ENCODE results near the gene CEACAM16. TPM values are rescaled to one million over a fixed set of nuclear protein-coding genes. Genes with fewer than 3 reads are reported as not detected.

The CEACAM16 gene
- total and polyA plus RNA-seq, 10 of the 15 experiments (the other 5 are each of a cell fraction or from before 2014, with no cell fraction given) = not detected

DNA sequence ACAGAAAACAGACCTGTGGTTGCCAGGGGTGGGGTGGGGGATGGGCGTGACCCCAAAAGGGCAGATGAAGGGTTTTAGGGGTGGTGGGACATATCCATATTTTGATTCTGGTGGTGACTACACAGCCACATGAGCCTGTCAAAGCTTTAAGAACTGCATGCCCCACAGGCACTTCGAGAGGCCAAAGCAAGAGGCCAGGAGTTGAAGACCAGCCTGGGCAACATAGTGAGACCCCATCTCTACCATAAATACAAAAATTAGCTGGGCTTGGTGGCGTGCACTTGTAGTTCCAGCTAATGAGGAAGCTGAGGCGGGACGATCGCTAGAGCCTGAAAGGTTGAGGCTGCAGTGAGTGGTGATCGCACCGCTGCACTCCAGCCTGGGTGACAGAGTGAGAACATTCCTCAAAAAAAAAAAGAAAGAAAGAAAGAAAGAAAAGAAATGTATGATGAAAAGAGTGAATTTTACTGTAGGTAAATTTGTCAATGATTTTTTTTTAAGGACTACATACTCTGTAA is 30.6 kb downstream of the CEACAM16 start:
- DNase-seq (ENCODE audit: low read depth, low spot score) (no peak), FAIRE-seq (no peak), ATAC-seq (no peak)
- ChIA-PET RAD21 (ENCODE audit: unreplicated experiment) (interaction anchor here (0.6 to 3.5 kb wide), 3 partner anchors 35 to 41 kb away, joined by 3 to 27 read pairs (median 4); no protein-coding TSS in a partner anchor), SMC1A (ENCODE audit: uncharacterized antibody, unreplicated experiment) (interaction anchor here (1.1 to 8.7 kb wide), 5 partner anchors 11 to 41 kb away, joined by 3 to 115 read pairs (median 14); partner anchors contain the start of gene BCL3), POLR2A (interaction anchor here (0.7 to 1.9 kb wide), 2 partner anchors 9 to 139 kb away, joined by 3 to 11 read pairs; no protein-coding TSS in a partner anchor), CTCF (interaction anchor here (2.2 to 16.8 kb wide), 3 partner anchors 11 to 39 kb away, joined by 6 to 513 read pairs (median 10); no protein-coding TSS in a partner anchor)
- Histone ChIP-seq H3K4me1 (ENCODE audit: control insufficient read depth, insufficient read depth, low read length) (peaks cover 8% of the 10 kb centered on the region), H4K20me1 (ENCODE audit: control insufficient read depth, insufficient read depth) (no peaks in the 10 kb centered on the region), H3K9ac (ENCODE audit: control insufficient read depth, insufficient read depth, low read length) (no peak overlapping the region), H3K27ac (ENCODE audit: control insufficient read depth, insufficient read depth) (no peak overlapping the region), H3K9me3 (replicated peaks; ENCODE audit: control insufficient read depth, insufficient read depth, low read length) (no peaks in the 10 kb centered on the region), H2AFZ (ENCODE audit: control insufficient read depth, low read depth, low read length) (no peak overlapping the region), H3K27me3 (replicated peaks in 1 of 2; ENCODE audit: control insufficient read depth in 2 of 2, insufficient read depth in 2 of 2, low read length in 1 of 2) (no peaks in the 10 kb centered on the region), H3K4me3 (no peak overlapping the region), H3K79me2 (ENCODE audit: control insufficient read depth, insufficient read depth, low read length) (no peaks in the 10 kb centered on the region), H3K36me3 (ENCODE audit: control insufficient read depth in 2 of 2, insufficient read depth in 2 of 2, low read length in 1 of 2) (no peaks in the 10 kb centered on the region), H3K4me2 (ENCODE audit: control insufficient read depth, insufficient read depth) (no peak overlapping the region)
- TF ChIP-seq, protein P1, sequence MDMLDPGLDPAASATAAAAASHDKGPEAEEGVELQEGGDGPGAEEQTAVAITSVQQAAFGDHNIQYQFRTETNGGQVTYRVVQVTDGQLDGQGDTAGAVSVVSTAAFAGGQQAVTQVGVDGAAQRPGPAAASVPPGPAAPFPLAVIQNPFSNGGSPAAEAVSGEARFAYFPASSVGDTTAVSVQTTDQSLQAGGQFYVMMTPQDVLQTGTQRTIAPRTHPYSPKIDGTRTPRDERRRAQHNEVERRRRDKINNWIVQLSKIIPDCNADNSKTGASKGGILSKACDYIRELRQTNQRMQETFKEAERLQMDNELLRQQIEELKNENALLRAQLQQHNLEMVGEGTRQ (IDR thresholded peaks at IDR 0.05; ENCODE audit: borderline replicate concordance, low read depth, low read length) = no peak
- TF ChIP-seq ZSCAN29 (IDR thresholded peaks at IDR 0.05) (no peak), SMAD1 (IDR thresholded peaks at IDR 0.05; ENCODE audit: low read depth, partially characterized antibody) (no peak), CREB1 (IDR thresholded peaks at IDR 0.05; ENCODE audit: low read depth) (no peak), YBX1 (IDR thresholded peaks at IDR 0.05) (no peak), SIN3A (IDR thresholded peaks at IDR 0.05; ENCODE audit: low read depth, low read length) (no peak)
- TF ChIP-seq, protein P2, sequence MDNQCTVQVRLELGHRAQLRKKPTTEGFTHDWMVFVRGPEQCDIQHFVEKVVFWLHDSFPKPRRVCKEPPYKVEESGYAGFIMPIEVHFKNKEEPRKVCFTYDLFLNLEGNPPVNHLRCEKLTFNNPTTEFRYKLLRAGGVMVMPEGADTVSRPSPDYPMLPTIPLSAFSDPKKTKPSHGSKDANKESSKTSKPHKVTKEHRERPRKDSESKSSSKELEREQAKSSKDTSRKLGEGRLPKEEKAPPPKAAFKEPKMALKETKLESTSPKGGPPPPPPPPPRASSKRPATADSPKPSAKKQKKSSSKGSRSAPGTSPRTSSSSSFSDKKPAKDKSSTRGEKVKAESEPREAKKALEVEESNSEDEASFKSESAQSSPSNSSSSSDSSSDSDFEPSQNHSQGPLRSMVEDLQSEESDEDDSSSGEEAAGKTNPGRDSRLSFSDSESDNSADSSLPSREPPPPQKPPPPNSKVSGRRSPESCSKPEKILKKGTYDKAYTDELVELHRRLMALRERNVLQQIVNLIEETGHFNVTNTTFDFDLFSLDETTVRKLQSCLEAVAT (IDR thresholded peaks at IDR 0.05) = no peak
- TF ChIP-seq, protein P3, sequence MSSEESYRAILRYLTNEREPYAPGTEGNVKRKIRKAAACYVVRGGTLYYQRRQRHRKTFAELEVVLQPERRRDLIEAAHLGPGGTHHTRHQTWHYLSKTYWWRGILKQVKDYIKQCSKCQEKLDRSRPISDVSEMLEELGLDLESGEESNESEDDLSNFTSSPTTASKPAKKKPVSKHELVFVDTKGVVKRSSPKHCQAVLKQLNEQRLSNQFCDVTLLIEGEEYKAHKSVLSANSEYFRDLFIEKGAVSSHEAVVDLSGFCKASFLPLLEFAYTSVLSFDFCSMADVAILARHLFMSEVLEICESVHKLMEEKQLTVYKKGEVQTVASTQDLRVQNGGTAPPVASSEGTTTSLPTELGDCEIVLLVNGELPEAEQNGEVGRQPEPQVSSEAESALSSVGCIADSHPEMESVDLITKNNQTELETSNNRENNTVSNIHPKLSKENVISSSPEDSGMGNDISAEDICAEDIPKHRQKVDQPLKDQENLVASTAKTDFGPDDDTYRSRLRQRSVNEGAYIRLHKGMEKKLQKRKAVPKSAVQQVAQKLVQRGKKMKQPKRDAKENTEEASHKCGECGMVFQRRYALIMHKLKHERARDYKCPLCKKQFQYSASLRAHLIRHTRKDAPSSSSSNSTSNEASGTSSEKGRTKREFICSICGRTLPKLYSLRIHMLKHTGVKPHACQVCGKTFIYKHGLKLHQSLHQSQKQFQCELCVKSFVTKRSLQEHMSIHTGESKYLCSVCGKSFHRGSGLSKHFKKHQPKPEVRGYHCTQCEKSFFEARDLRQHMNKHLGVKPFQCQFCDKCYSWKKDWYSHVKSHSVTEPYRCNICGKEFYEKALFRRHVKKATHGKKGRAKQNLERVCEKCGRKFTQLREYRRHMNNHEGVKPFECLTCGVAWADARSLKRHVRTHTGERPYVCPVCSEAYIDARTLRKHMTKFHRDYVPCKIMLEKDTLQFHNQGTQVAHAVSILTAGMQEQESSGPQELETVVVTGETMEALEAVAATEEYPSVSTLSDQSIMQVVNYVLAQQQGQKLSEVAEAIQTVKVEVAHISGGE (CRISPR knock-in tag; IDR thresholded peaks at IDR 0.05) = no peak
- TF ChIP-seq, protein P4, sequence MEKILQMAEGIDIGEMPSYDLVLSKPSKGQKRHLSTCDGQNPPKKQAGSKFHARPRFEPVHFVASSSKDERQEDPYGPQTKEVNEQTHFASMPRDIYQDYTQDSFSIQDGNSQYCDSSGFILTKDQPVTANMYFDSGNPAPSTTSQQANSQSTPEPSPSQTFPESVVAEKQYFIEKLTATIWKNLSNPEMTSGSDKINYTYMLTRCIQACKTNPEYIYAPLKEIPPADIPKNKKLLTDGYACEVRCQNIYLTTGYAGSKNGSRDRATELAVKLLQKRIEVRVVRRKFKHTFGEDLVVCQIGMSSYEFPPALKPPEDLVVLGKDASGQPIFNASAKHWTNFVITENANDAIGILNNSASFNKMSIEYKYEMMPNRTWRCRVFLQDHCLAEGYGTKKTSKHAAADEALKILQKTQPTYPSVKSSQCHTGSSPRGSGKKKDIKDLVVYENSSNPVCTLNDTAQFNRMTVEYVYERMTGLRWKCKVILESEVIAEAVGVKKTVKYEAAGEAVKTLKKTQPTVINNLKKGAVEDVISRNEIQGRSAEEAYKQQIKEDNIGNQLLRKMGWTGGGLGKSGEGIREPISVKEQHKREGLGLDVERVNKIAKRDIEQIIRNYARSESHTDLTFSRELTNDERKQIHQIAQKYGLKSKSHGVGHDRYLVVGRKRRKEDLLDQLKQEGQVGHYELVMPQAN (conservative IDR thresholded peaks at IDR 0.05) = no peak
- WGBS (ENCODE audit: insufficient coverage, insufficient replicate concordance, low lambda C conversion rate, missing lambda C conversion rate) = 9% methylated on average over 8 of the region's 8 CpGs
- intact Hi-C loops (cut with micrococcal nuclease; ENCODE audit: unreplicated experiment) (no loop called here), in situ Hi-C loops (cut with MboI) (no loop called here)
- no TSS peak for BruUV-seq (replicated peaks)

Measured in GM12878 (cell line).